NOMO-1 treated with dmso at 0.1 percent for 144 hours (cell line): ENCODE measurements around the gene IPP.
"Not testable (repeated sequence)": the region's sequence is repeated elsewhere in the genome, so short reads cannot be mapped to it uniquely, and the experiment has no call there.

Experiments
- DNase-seq: peaks from one replicate; lab custom pipeline; 2025; ENCODE audit not compliant: unreplicated experiment; lab: John Stamatoyannopoulos, UW

IPP gene

DNA sequence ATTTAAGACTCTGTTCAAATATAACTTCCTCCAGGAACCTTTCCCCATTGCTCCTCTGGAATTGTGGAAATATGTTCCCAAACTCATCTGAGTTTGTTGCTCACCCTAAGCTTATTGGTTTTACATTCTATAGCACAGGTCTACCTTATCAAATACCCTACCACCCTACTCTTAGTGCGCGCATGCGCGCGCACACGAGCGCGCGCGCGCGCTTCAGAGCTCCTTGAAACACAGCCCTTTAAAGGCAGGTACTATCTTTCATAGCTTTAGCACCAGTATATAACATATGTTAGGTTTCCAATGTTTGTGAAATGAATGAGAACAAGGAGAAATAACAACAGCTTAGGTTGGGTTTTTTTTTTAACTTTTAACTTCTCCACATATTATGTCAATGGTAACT, 3.5 kb downstream of the IPP start:
- DNase-seq, result no peak

- not testable (repeated sequence) for DNase-seq
These were observed 10.8 kb downstream of the IPP start for GRCh38 chr1:45739641-45740156.

- no peak for DNase-seq
These were observed 11.3 kb downstream of the IPP start for GRCh38 chr1:45739137-45739536.

GRCh38 chr1:45730780-45731319, 19.6 kb downstream of the IPP start:
- no peak for DNase-seq

- DNase-seq, result no peak
These were observed 20.2 kb downstream of the IPP start for GRCh38 chr1:45730075-45730779.

DNA sequence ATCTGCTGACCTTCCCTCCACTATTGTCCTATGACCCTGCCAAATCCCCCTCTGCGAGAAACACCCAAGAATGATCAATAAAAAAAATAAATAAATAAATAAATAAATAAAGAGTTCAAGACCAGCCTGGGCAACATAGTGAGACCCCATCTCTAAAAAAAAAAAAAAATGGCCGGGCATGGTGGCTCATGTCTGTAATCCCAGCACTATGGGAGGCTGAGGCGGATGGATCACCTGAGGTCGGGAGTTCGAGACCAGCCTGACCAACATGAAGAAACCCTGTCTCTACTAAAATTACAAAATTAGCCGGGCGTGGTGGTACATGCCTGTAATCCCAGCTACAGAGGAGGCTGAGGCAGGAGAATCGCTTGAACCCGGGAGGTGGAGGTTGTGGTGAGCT, 24.4 kb downstream of the IPP start:
- DNase-seq, result not testable (repeated sequence)

GRCh38 chr1:45723248-45723930, 27.1 kb downstream of the IPP start:
- DNase-seq, result no peak

DNA sequence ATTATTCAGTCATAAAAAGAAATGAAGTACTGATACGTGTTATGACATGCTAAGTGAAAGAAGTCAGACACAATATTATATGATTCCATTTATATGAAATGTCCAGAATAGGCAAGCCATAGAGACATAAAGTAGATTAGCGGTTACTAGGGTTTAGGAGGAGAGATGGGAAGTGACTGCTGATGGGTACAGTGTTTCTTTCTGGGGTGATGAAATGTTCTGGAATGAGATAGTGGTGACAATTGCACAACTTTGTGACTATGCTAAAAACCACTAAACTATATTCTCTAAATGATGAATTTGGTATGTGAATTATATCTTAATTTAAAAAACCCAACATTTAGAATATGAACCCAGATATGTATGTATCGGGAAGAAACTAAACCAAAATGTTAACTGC, 27.6 kb downstream of the IPP start:
- DNase-seq, result peak; percentile 14

- no peak for DNase-seq
These were observed 29.2 kb downstream of the IPP start for GRCh38 chr1:45721207-45721606.

- DNase-seq, result no peak
These were observed 32.2 kb downstream of the IPP start for GRCh38 chr1:45718289-45718688.

GRCh38 chr1:45717386-45717785, 33.1 kb downstream of the IPP start:
- DNase-seq, result not testable (repeated sequence)

DNA sequence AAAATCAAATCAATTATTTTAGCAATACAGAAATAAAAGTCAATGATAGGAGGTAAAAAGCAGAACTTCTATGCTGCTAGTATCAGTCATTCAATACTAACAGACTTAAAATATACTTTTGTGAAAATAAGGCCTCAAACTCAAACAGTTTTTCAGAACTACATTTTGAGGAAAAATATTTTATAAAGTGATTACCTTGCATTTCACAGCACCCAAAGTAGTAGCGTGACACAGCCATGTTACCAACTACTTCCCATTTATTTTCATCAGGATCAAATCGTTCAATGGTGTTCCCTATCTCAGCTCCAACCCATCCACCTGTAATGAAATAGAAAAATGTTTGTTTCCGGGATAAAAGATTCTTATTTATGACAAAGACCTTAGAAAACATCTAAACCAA, 33.8 kb downstream of the IPP start:
- DNase-seq, result no peak

DNA sequence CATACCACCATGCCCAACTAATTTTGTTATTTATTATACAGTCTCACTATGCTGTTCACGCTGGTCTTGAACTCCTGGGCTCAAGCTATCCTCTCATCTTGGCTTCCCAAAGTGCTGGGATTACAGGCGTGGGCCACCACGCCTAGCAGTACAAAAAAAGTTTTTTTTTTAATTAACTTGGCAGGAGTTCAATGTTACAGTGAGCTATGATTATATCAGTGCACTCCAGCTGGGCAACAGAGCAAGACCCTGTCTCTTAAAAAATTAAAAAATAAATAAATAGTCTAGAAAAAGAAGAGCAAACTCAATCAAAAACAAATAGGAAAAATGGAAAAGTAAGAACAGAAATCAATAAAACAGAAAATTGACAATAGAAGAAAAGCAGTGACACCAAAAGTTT, 36.7 kb downstream of the IPP start:
- DNase-seq, result no peak

- no peak for DNase-seq
These were observed 45.8 kb downstream of the IPP start for GRCh38 chr1:45704637-45705036.

- DNase-seq, result no peak
These were observed 55.6 kb downstream of the IPP start for GRCh38 chr1:45694823-45695222.

DNA sequence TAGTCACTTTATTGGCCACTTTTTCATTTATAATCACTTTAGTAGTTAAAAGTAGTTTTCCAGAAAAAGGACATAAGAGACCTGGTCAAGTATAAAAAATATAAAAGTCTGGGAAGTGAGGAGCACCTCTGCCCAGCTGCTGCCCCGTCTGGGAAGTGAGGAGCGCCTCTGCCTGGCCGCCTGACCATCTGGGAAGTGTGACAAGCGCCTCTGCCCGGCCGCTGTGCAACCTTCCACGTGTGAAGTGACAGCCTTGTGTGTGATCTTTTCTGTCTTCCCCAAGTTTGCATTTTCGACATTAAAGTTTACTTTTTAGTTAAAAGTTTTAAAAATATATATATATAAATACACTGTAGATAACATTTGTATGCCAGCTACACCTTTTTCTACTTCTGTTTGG, 56.6 kb downstream of the IPP start:
- not testable (repeated sequence) for DNase-seq

GRCh38 chr1:45687754-45688740, 62.4 kb downstream of the IPP start, which contains the start of gene TMEM69:
TMEM69 (plus strand) TSS chr1:45688181; CDS start chr1:45691069, 2,888 bp downstream.
- DNase-seq, result peak; percentile 80

- peak; percentile 98 for DNase-seq
These were observed 63.3 kb downstream of the IPP start for GRCh38 chr1:45687014-45687753.

DNA sequence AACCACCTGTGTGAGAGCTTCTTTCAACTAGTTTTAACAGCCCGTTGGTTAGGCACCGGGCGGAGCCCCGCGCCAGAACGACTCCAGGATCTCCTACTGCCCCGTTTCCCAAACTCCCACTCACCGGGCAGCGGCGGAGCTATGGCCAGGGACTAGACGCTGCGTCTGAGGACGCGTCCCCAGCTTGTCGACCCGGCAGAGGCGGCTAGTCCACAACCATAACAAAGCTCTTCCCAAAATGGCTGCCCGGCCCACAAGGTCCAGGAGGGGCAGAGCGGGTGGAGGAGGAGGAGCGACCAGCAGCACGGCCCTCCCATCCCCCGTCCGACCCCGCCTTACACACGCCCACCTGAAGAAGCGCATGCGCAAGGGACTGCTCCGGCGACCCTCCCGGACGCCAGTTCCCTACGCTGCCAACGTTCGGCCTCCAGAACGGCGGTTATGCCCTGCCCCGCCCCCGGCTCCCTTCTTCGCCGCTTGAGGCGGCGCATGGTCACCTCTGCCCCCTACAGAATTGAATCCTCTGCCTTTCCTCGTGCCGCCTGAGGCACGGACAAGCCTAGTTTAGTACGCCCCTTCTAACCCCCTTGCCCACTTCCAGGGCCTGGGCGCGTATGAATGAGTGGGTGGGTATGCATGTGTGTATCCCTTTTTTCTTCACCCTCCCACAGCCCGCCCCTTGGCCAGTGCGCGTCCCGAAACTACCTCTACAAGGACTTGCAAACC, 64.0 kb downstream of the IPP start, which contains the start of gene GPBP1L1:
Gene GPBP1L1 (minus strand): TSS at position 246 of the 726 bp plus-strand sequence. CDS start 27,446 bp downstream, outside the sequence.
- peak; percentile 94 for DNase-seq

GRCh38 chr1:45686015-45686287, 64.5 kb downstream of the IPP start:
- no peak for DNase-seq
